HEK293 (cell line): Measurements from ENCODE around the gene IGFN1.

Experiments
- CTCF ChIA-PET: fragments of 350-600 bp; formaldehyde crosslinking; extraction: SDS; loops from one replicate; lab custom pipeline; 2021; ENCODE audit warnings: antibody characterized with exemption; lab: Yijun Ruan, JAX
- POLR2A ChIA-PET: fragments of 300-600 bp; formaldehyde crosslinking; extraction: SDS; loops from one replicate; lab custom pipeline; 2020; ENCODE audit warnings: antibody characterized with exemption, inconsistent platforms; lab: Yijun Ruan, JAX
- H3K27ac ChIP-seq: fragments of 200-500 bp; sonication (Bioruptor generic); 2 replicates; pipeline ENCODE4 v1.5.1; 2014; ENCODE audit warnings: low read depth, low read length, control low read depth, inconsistent platforms; ENCODE audit errors: extremely low read depth
- H3K36me3 ChIP-seq, 2 experiments: fragments of 200-500 bp in 1 of 2; sonication (Bioruptor generic) in 1 of 2; 1 replicate in 1 of 2; 2 replicates in 1 of 2; pipeline ENCODE4 v1.5.1; 2014 to 2017; ENCODE audit warnings: inconsistent platforms in 2 of 2, low read length in 2 of 2; ENCODE audit not compliant: control insufficient read depth in 2 of 2, insufficient read depth in 1 of 2
- H3K4me1 ChIP-seq: fragments of 200-500 bp; sonication (Bioruptor generic); 2 replicates; pipeline ENCODE4 v1.5.1; 2014; ENCODE audit warnings: mild to moderate bottlenecking, low read length, inconsistent platforms; ENCODE audit not compliant: control insufficient read depth, insufficient read depth
- H3K4me3 ChIP-seq: 2 replicates; pipeline ENCODE4 v1.5.1; 2011; ENCODE audit warnings: low read depth, mild to moderate bottlenecking, control low read depth, low read length, moderate library complexity
- H3K9me3 ChIP-seq: fragments of 200-500 bp; sonication (Bioruptor generic); 2 replicates; pipeline ENCODE4 v1.5.1; 2014; ENCODE audit warnings: low read depth, low read length, inconsistent platforms; ENCODE audit not compliant: control insufficient read depth, insufficient read depth
- BCL11B ChIP-seq: fragments of 450-650 bp; formaldehyde crosslinking; IDR thresholded peaks from 2 replicates; pipeline ENCODE4 v1.5.1; 2016; ENCODE audit warnings: low read depth, missing biosample characterization, missing genetic modification characterization
- GFI1B ChIP-seq: fragments of 450-650 bp; formaldehyde crosslinking; IDR thresholded peaks from 2 replicates; pipeline ENCODE4 v1.5.1; 2016; ENCODE audit warnings: missing biosample characterization, missing genetic modification characterization
- GLI2 ChIP-seq: fragments of 450-650 bp; formaldehyde crosslinking; IDR thresholded peaks from 2 replicates; pipeline ENCODE4; 2017; ENCODE audit warnings: missing biosample characterization, missing genetic modification characterization, low read depth, borderline replicate concordance
- HOXA7 ChIP-seq: sonication (generic); formaldehyde crosslinking; IDR thresholded peaks from 2 replicates; pipeline ENCODE4 v1.8.1; 2022; ENCODE audit warnings: missing genetic modification reagents, borderline replicate concordance
- IKZF3 ChIP-seq: fragments of 450-650 bp; IDR thresholded peaks from 2 replicates; pipeline ENCODE4 v1.5.0; 2018; ENCODE audit warnings: missing biosample characterization, mild to moderate bottlenecking, missing genetic modification characterization, moderate library complexity
- PRDM1 ChIP-seq: fragments of 450-650 bp; formaldehyde crosslinking; IDR thresholded peaks from 2 replicates; pipeline ENCODE4; 2016; ENCODE audit warnings: missing biosample characterization, missing genetic modification characterization
- ZBTB48 ChIP-seq: fragments of 450-650 bp; formaldehyde crosslinking; IDR thresholded peaks from 2 replicates; pipeline ENCODE4 v1.5.1; 2016; ENCODE audit warnings: missing biosample characterization, missing genetic modification characterization
- ZFP41 ChIP-seq: fragments of 450-650 bp; formaldehyde crosslinking; IDR thresholded peaks from 2 replicates; pipeline ENCODE4 v1.5.1; 2016; ENCODE audit warnings: missing biosample characterization, missing genetic modification characterization, borderline replicate concordance
- ZNF239 ChIP-seq: fragments of 450-650 bp; formaldehyde crosslinking; IDR thresholded peaks from 2 replicates; pipeline ENCODE4 v1.5.1; 2016; ENCODE audit warnings: missing biosample characterization, missing genetic modification characterization
- ZNF24 ChIP-seq: fragments of 450-650 bp; formaldehyde crosslinking; IDR thresholded peaks from 2 replicates; pipeline ENCODE4 v1.5.1; 2016; ENCODE audit warnings: missing biosample characterization, missing genetic modification characterization
- ZNF274 ChIP-seq, 2 experiments: fragments of 200-500 bp in 1 of 2; fragments of 450-650 bp in 1 of 2; sonication (Bioruptor generic) in 1 of 2; formaldehyde crosslinking in 1 of 2; IDR thresholded peaks; 2 replicates each; pipeline versions ENCODE4 v1.5.1 to v1.6.1; 2014 to 2016; ENCODE audit warnings: borderline replicate concordance in 1 of 2, inconsistent platforms in 1 of 2, low read length in 1 of 2, missing biosample characterization in 1 of 2, missing genetic modification characterization in 1 of 2
- ZNF335 ChIP-seq: fragments of 450-650 bp; formaldehyde crosslinking; conservative IDR thresholded peaks from 2 replicates; pipeline ENCODE4 v1.5.1; 2016; ENCODE audit warnings: missing biosample characterization, missing genetic modification characterization
- ZNF366 ChIP-seq: fragments of 450-650 bp; formaldehyde crosslinking; conservative IDR thresholded peaks from 2 replicates; pipeline ENCODE4 v1.5.1; 2016; ENCODE audit warnings: missing biosample characterization, missing genetic modification characterization
- ZNF501 ChIP-seq: fragments of 450-650 bp; formaldehyde crosslinking; IDR thresholded peaks from 2 replicates; pipeline ENCODE4 v1.5.1; 2016; ENCODE audit warnings: missing biosample characterization, missing genetic modification characterization
- ZNF544 ChIP-seq: fragments of 450-650 bp; formaldehyde crosslinking; IDR thresholded peaks from 2 replicates; pipeline ENCODE4 v1.5.0; 2017; ENCODE audit warnings: missing biosample characterization, missing genetic modification characterization
- ZNF610 ChIP-seq: fragments of 450-650 bp; formaldehyde crosslinking; IDR thresholded peaks from 2 replicates; pipeline ENCODE4 v1.5.1; 2016; ENCODE audit warnings: missing biosample characterization, missing genetic modification characterization, borderline replicate concordance
- ZNF747 ChIP-seq: fragments of 450-650 bp; formaldehyde crosslinking; IDR thresholded peaks from 2 replicates; pipeline ENCODE4 v1.5.1; 2016; ENCODE audit warnings: missing biosample characterization, missing genetic modification characterization
- ZNF785 ChIP-seq: fragments of 450-650 bp; formaldehyde crosslinking; IDR thresholded peaks from 2 replicates; pipeline ENCODE4 v1.5.1; 2016; ENCODE audit warnings: missing biosample characterization, missing genetic modification characterization
- TF ChIP-seq, protein P1 (sequence below): fragments of 450-650 bp; formaldehyde crosslinking; IDR thresholded peaks from 2 replicates; pipeline ENCODE4 v1.5.1; 2016; ENCODE audit warnings: missing biosample characterization, missing genetic modification characterization
- TF ChIP-seq, protein P2 (sequence below): fragments of 450-650 bp; formaldehyde crosslinking; IDR thresholded peaks from 2 replicates; pipeline ENCODE4 v1.5.1; 2016; ENCODE audit warnings: missing biosample characterization, missing genetic modification characterization
- TF ChIP-seq, protein P3 (sequence below): fragments of 450-650 bp; formaldehyde crosslinking; IDR thresholded peaks from 2 replicates; pipeline ENCODE4 v1.5.1; 2016; ENCODE audit warnings: missing biosample characterization, missing genetic modification characterization
- TF ChIP-seq, protein P4 (sequence below): fragments of 450-650 bp; IDR thresholded peaks from 2 replicates; pipeline ENCODE4 v1.5.1; 2018; ENCODE audit warnings: missing biosample characterization, missing genetic modification characterization

IGFN1 gene

DNA sequence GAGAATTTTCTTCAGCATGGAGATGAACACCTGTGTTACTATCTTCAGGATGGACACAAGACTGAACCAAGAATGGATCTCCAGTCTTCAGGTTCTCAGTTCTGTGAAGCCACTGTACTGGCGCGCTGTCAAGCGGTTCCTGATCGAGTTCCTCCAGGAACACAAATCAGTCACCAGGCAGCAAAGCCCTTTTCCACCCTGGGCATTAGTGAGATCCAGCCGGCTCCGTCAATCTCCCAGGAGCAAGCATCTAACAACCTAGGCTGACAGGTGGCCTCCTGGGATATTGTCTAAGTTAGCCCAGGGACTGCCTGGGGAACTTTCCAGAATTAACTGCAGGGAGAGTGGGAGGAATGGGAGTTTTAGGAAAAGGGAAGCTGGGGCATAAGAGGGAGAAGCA is 9.7 kb upstream of the IGFN1 start:
- Histone ChIP-seq H3K27ac (no peak overlapping the region), H3K9me3 (no peaks in the 10 kb centered on the region), H3K36me3 (no peaks in the 10 kb centered on the region), H3K4me3 (no peak overlapping the region), H3K4me1 (no peaks in the 10 kb centered on the region)
- ChIA-PET POLR2A (no interaction called here), CTCF (interaction anchor here (1.8 kb wide), 1 partner anchor 95 kb away, joined by 5 read pairs; no protein-coding TSS in a partner anchor)
- no peak for TF ChIP-seq ZNF335 (tag by site-specific recombination)
- TF ChIP-seq ZNF24 (tag by site-specific recombination) = no peak
- no peak for TF ChIP-seq ZNF239 (tag by site-specific recombination)
- no peak for TF ChIP-seq ZNF785
- no peak for TF ChIP-seq IKZF3 (tag by site-specific recombination)
- TF ChIP-seq ZNF747 (tag by site-specific recombination) = no peak
- no peak for TF ChIP-seq HOXA7 (CRISPR knock-in tag)
- no peak for TF ChIP-seq GLI2 (tag by site-specific recombination)
- TF ChIP-seq ZFP41 (tag by site-specific recombination) = no peak
- TF ChIP-seq, protein P1, sequence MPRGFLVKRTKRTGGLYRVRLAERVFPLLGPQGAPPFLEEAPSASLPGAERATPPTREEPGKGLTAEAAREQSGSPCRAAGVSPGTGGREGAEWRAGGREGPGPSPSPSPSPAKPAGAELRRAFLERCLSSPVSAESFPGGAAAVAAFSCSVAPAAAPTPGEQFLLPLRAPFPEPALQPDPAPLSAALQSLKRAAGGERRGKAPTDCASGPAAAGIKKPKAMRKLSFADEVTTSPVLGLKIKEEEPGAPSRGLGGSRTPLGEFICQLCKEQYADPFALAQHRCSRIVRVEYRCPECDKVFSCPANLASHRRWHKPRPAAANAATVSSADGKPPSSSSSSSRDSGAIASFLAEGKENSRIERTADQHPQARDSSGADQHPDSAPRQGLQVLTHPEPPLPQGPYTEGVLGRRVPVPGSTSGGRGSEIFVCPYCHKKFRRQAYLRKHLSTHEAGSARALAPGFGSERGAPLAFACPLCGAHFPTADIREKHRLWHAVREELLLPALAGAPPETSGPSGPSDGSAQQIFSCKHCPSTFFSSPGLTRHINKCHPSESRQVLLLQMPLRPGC (tag by site-specific recombination) = no peak

DNA sequence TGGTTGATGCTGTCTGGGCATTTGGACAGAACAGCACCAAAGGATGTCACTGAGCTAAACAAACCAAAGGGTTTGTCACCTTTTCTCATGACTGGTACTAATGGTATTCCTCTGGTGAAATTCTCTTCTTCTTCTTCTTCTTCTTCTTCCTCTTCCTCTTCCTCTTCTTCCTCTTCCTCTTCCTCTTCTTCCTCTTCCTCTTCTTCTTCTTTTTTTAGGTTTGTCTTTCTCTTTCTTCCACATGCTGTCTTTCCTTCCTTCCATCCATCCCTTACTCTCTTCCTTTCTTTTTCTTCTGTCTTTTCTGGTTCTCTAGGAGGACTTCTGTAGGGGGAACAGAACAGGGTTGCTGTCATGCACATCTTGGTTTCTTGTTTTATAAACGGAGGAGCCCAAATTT is 9.3 kb upstream of the IGFN1 start:
- no peak for TF ChIP-seq GFI1B (tag by site-specific recombination)
- TF ChIP-seq, protein P2, sequence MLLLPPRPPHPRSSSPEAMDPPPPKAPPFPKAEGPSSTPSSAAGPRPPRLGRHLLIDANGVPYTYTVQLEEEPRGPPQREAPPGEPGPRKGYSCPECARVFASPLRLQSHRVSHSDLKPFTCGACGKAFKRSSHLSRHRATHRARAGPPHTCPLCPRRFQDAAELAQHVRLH = no peak
- no peak for TF ChIP-seq PRDM1 (tag by site-specific recombination)
- no peak for TF ChIP-seq BCL11B (tag by site-specific recombination)
- TF ChIP-seq ZNF544 (tag by site-specific recombination) = no peak
- TF ChIP-seq, protein P3, sequence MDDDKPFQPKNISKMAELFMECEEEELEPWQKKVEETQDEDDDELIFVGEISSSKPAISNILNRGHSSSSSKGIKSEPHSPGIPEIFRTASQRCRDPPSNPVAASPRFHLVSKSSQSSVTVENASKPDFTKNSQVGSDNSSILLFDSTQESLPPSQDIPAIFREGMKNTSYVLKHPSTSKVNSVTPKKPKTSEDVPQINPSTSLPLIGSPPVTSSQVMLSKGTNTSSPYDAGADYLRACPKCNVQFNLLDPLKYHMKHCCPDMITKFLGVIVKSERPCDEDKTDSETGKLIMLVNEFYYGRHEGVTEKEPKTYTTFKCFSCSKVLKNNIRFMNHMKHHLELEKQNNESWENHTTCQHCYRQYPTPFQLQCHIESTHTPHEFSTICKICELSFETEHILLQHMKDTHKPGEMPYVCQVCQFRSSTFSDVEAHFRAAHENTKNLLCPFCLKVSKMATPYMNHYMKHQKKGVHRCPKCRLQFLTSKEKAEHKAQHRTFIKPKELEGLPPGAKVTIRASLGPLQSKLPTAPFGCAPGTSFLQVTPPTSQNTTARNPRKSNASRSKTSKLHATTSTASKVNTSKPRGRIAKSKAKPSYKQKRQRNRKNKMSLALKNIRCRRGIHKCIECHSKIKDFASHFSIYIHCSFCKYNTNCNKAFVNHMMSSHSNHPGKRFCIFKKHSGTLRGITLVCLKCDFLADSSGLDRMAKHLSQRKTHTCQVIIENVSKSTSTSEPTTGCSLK (tag by site-specific recombination) = no peak
- TF ChIP-seq ZNF274 (IDR thresholded peaks at IDR 0.05; ENCODE audit: low read length) = no peak
- 0 out of 2 replicates have a peak, but pooled peaks have one; percentile 31 for TF ChIP-seq ZNF274 (tag by site-specific recombination; IDR thresholded peaks at IDR 0.05; ENCODE audit: borderline replicate concordance)
- no peak for TF ChIP-seq ZBTB48 (tag by site-specific recombination)
- TF ChIP-seq GLI2 (tag by site-specific recombination) = no peak
- no peak for TF ChIP-seq ZNF501 (tag by site-specific recombination)
- peak; percentile 84 for TF ChIP-seq ZNF366 (tag by site-specific recombination)
- TF ChIP-seq, protein P4, sequence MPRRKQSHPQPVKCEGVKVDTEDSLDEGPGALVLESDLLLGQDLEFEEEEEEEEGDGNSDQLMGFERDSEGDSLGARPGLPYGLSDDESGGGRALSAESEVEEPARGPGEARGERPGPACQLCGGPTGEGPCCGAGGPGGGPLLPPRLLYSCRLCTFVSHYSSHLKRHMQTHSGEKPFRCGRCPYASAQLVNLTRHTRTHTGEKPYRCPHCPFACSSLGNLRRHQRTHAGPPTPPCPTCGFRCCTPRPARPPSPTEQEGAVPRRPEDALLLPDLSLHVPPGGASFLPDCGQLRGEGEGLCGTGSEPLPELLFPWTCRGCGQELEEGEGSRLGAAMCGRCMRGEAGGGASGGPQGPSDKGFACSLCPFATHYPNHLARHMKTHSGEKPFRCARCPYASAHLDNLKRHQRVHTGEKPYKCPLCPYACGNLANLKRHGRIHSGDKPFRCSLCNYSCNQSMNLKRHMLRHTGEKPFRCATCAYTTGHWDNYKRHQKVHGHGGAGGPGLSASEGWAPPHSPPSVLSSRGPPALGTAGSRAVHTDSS (tag by site-specific recombination) = peak; percentile 99
- no peak for TF ChIP-seq ZNF610
- Histone ChIP-seq H3K36me3 (no peaks in the 10 kb centered on the region), H3K4me3 (no peak overlapping the region), H3K27ac (no peak overlapping the region), H3K9me3 (no peaks in the 10 kb centered on the region), H3K4me1 (no peaks in the 10 kb centered on the region)
- POLR2A ChIA-PET = no interaction called here
- CTCF ChIA-PET = interaction anchor here (1.8 kb wide), 1 partner anchor 96 kb away, joined by 5 read pairs; no protein-coding TSS in a partner anchor
